Trophoblast cell (in vitro differentiated cells and primary cell): ENCODE results near the gene SSH2.

Source experiments
- DNase-seq, 2 donors: peaks; one replicate each; pipeline ENCODE4 v3.0.0-alpha.2; 2016
- H2AFZ ChIP-seq: 2 replicates; pipeline ENCODE4 v1.6.1; 2013; ENCODE audit warnings: low read length, moderate library complexity, mild to moderate bottlenecking; ENCODE audit not compliant: insufficient read depth, poor library complexity
- H2AK5ac ChIP-seq: 2 replicates; pipeline ENCODE4 v1.6.1; 2013; ENCODE audit warnings: mild to moderate bottlenecking, low read length
- H2BK120ac ChIP-seq: 2 replicates; pipeline ENCODE4 v1.6.1; 2013; ENCODE audit warnings: low read length, mild to moderate bottlenecking, moderate library complexity; ENCODE audit not compliant: insufficient read depth, poor library complexity
- H2BK12ac ChIP-seq: 2 replicates; pipeline ENCODE4 v1.6.1; 2013; ENCODE audit warnings: mild to moderate bottlenecking, low read length, moderate library complexity
- H2BK5ac ChIP-seq: 2 replicates; pipeline ENCODE4 v1.6.1; 2013; ENCODE audit warnings: low read length, low read depth, moderate library complexity, mild to moderate bottlenecking; ENCODE audit not compliant: poor library complexity
- H3K14ac ChIP-seq: 2 replicates; pipeline ENCODE4 v1.6.1; 2013; ENCODE audit warnings: mild to moderate bottlenecking, low read length
- H3K18ac ChIP-seq: 2 replicates; pipeline ENCODE4 v1.6.1; 2013; ENCODE audit warnings: mild to moderate bottlenecking, low read length
- H3K23ac ChIP-seq: 2 replicates; pipeline ENCODE4 v1.6.1; 2013; ENCODE audit warnings: low read length
- H3K27ac ChIP-seq: 2 replicates; pipeline ENCODE4 v1.5.1; 2013; ENCODE audit warnings: low read depth, mild to moderate bottlenecking, inconsistent platforms, low read length, moderate library complexity
- H3K27me3 ChIP-seq: 2 replicates; pipeline ENCODE4 v1.6.1; 2013; ENCODE audit warnings: inconsistent platforms, mild to moderate bottlenecking, low read length, moderate library complexity; ENCODE audit not compliant: insufficient read depth
- H3K36me3 ChIP-seq, 2 experiments: 1 replicate in 1 of 2; 2 replicates in 1 of 2; pipeline ENCODE4 v1.6.1; 2013; ENCODE audit warnings: low read length in 2 of 2, mild to moderate bottlenecking in 2 of 2, moderate library complexity in 1 of 2; ENCODE audit not compliant: insufficient read depth in 2 of 2, control insufficient read depth in 1 of 2
- H3K4ac ChIP-seq: 2 replicates; pipeline ENCODE4 v1.6.1; 2013; ENCODE audit warnings: low read depth, mild to moderate bottlenecking, low read length, moderate library complexity
- H3K4me1 ChIP-seq, 2 experiments: 1 replicate in 1 of 2; 2 replicates in 1 of 2; pipeline ENCODE4 v1.6.1; 2013; ENCODE audit warnings: low read length in 2 of 2, mild to moderate bottlenecking in 2 of 2, moderate library complexity in 1 of 2; ENCODE audit not compliant: insufficient read depth in 2 of 2, control insufficient read depth in 1 of 2
- H3K4me2 ChIP-seq: 2 replicates; pipeline ENCODE4 v1.6.1; 2013; ENCODE audit warnings: inconsistent platforms, mild to moderate bottlenecking, low read length, moderate library complexity
- H3K4me3 ChIP-seq: 2 replicates; pipeline ENCODE4 v1.5.1; 2013; ENCODE audit warnings: mild to moderate bottlenecking, low read depth, low read length, inconsistent platforms
- H3K79me1 ChIP-seq: one replicate; pipeline ENCODE4 v1.6.1; 2013; ENCODE audit warnings: low read length
- H3K79me2 ChIP-seq: 2 replicates; pipeline ENCODE4 v1.6.1; 2013; ENCODE audit warnings: low read length, mild to moderate bottlenecking; ENCODE audit not compliant: control insufficient read depth, insufficient read depth, poor library complexity
- H3K9ac ChIP-seq: 2 replicates; pipeline ENCODE4 v1.6.1; 2013; ENCODE audit warnings: mild to moderate bottlenecking, low read length
- H3K9me3 ChIP-seq: 2 replicates; pipeline ENCODE4 v1.6.1; 2013; ENCODE audit warnings: low read depth, mild to moderate bottlenecking, control low read depth, inconsistent platforms, low read length; ENCODE audit not compliant: insufficient read depth
- H4K12ac ChIP-seq: 2 replicates; pipeline ENCODE4 v1.6.1; 2013; ENCODE audit warnings: low read depth, mild to moderate bottlenecking, low read length, moderate library complexity
- H4K8ac ChIP-seq: 2 replicates; pipeline ENCODE4 v1.6.1; 2013; ENCODE audit warnings: low read depth, mild to moderate bottlenecking, low read length, moderate library complexity
- H4K91ac ChIP-seq: one replicate; pipeline ENCODE4 v1.6.1; 2013; ENCODE audit warnings: low read depth, mild to moderate bottlenecking, low read length, moderate library complexity
- WGBS: extraction: QIAGEN DNeasy Blood & Tissue Kit; methylation state at CpG from one replicate; pipeline ENCODE4 v1.1.7; 2013; ENCODE audit warnings: missing lambda C conversion rate; ENCODE audit not compliant: insufficient read length, insufficient coverage; ENCODE audit errors: extremely low coverage; 5-methylcytosine and 5-hydroxymethylcytosine counted together

Gene SSH2

GRCh38 chr17:29597361-29598172, 332.5 kb downstream of the SSH2 start:
- H3K9me3 ChIP-seq, result no peaks in the 10 kb centered on the region
- H2AK5ac ChIP-seq, result no peak overlapping the region

GRCh38 chr17:29596811-29597210, 333.2 kb downstream of the SSH2 start:
- Histone ChIP-seq H3K4me1 (peaks cover 13% of the 10 kb centered on the region in 2 experiments), H2BK5ac (no peak overlapping the region), H3K79me2 (no peaks in the 10 kb centered on the region), H3K4me3 (no peak overlapping the region), H2BK120ac (no peak overlapping the region), H3K18ac (no peak overlapping the region), H3K27ac (no peak overlapping the region), H4K12ac (no peak overlapping the region), H3K36me3 (no peaks in the 10 kb centered on the region), H4K8ac (no peak overlapping the region), H2BK12ac (no peak overlapping the region), H2AFZ (no peak overlapping the region), H3K4ac (no peak overlapping the region), H3K9ac (no peak overlapping the region), H2AK5ac (no peak overlapping the region), H3K79me1 (no peaks in the 10 kb centered on the region), H3K9me3 (no peaks in the 10 kb centered on the region), H3K23ac (no peak overlapping the region), H3K14ac (no peak overlapping the region), H3K4me2 (no peak overlapping the region), H4K91ac (no peak overlapping the region), H3K27me3 (peaks cover 9% of the 10 kb centered on the region)
- WGBS, result no CpG with 5 or more reads among the region's 9 CpGs
- no peak for DNase-seq

More at GRCh38 chr17:29597361-29598172, 332.5 kb downstream of the SSH2 start:
- no peak overlapping the region for H2BK5ac ChIP-seq
- no peak overlapping the region for H3K23ac ChIP-seq
- no peak overlapping the region for H4K91ac ChIP-seq
- H4K8ac ChIP-seq, result no peak overlapping the region
- H3K4me3 ChIP-seq, result no peak overlapping the region
- H3K4me1 ChIP-seq, result peaks cover 6 to 8% of the 10 kb centered on the region in 2 experiments
- H3K4ac ChIP-seq, result no peak overlapping the region
- peaks cover 9% of the 10 kb centered on the region for H3K27me3 ChIP-seq
- H2AFZ ChIP-seq, result no peak overlapping the region
- no peak overlapping the region for H3K9ac ChIP-seq
- no peak overlapping the region for H4K12ac ChIP-seq
- no CpG with 5 or more reads among the region's 13 CpGs for WGBS
- H3K14ac ChIP-seq, result no peak overlapping the region
- H2BK120ac ChIP-seq, result no peak overlapping the region
- no peak overlapping the region for H3K18ac ChIP-seq
- no peak for DNase-seq
- H2BK12ac ChIP-seq, result no peak overlapping the region
- H3K27ac ChIP-seq, result no peak overlapping the region
- no peaks in the 10 kb centered on the region for H3K79me2 ChIP-seq
- H3K4me2 ChIP-seq, result no peak overlapping the region
- no peaks in the 10 kb centered on the region for H3K36me3 ChIP-seq
- no peaks in the 10 kb centered on the region for H3K79me1 ChIP-seq

- no peak overlapping the region for H3K4me3 ChIP-seq
- no peak overlapping the region for H3K27ac ChIP-seq
- H3K9ac ChIP-seq, result no peak overlapping the region
- H3K79me1 ChIP-seq, result peaks cover under 1% of the 10 kb centered on the region
- H3K36me3 ChIP-seq, result no peaks in the 10 kb centered on the region
- H2AFZ ChIP-seq, result no peak overlapping the region
- no peak overlapping the region for H4K8ac ChIP-seq
- H2AK5ac ChIP-seq, result no peak overlapping the region
- H2BK5ac ChIP-seq, result no peak overlapping the region
- H3K79me2 ChIP-seq, result no peaks in the 10 kb centered on the region
- no peak overlapping the region for H3K14ac ChIP-seq
- no peak overlapping the region for H3K23ac ChIP-seq
- H3K27me3 ChIP-seq, result peaks cover 9% of the 10 kb centered on the region
- no peak overlapping the region for H3K4me2 ChIP-seq
- H3K4me1 ChIP-seq, result peaks cover 14 to 16% of the 10 kb centered on the region in 2 experiments
- no CpG with 5 or more reads among the region's 12 CpGs for WGBS
- no peak overlapping the region for H3K4ac ChIP-seq
- no peaks in the 10 kb centered on the region for H3K9me3 ChIP-seq
- H2BK12ac ChIP-seq, result no peak overlapping the region
- H2BK120ac ChIP-seq, result no peak overlapping the region
- no peak overlapping the region for H3K18ac ChIP-seq
- no peak overlapping the region for H4K12ac ChIP-seq
- no peak overlapping the region for H4K91ac ChIP-seq
- DNase-seq, result no peak
Measured at GRCh38 chr17:29595943-29596774, 333.9 kb downstream of the SSH2 start.

GRCh38 chr17:29595107-29595942, 334.7 kb downstream of the SSH2 start:
- no peak overlapping the region for H3K18ac ChIP-seq
- no peak overlapping the region for H2BK120ac ChIP-seq
- no peak overlapping the region for H2AFZ ChIP-seq
- H3K27ac ChIP-seq, result no peak overlapping the region
- no peaks in the 10 kb centered on the region for H3K36me3 ChIP-seq
- H3K14ac ChIP-seq, result no peak overlapping the region
- peaks cover 2% of the 10 kb centered on the region for H3K79me1 ChIP-seq
- no peak overlapping the region for H3K4me2 ChIP-seq
- no peak overlapping the region for H3K4me3 ChIP-seq
- no peak overlapping the region for H4K12ac ChIP-seq
- H3K27me3 ChIP-seq, result peaks cover 9% of the 10 kb centered on the region
- H2AK5ac ChIP-seq, result no peak overlapping the region
- H4K91ac ChIP-seq, result no peak overlapping the region
- no peak overlapping the region for H2BK12ac ChIP-seq
- no peak overlapping the region for H3K9ac ChIP-seq
- no peak overlapping the region for H2BK5ac ChIP-seq
- no peaks in the 10 kb centered on the region for H3K79me2 ChIP-seq
- WGBS, result no CpG with 5 or more reads among the region's 7 CpGs
- peaks cover 20 to 21% of the 10 kb centered on the region in 2 experiments for H3K4me1 ChIP-seq
- H4K8ac ChIP-seq, result no peak overlapping the region
- no peak overlapping the region for H3K23ac ChIP-seq
- DNase-seq, result no peak
- H3K4ac ChIP-seq, result no peak overlapping the region
- no peaks in the 10 kb centered on the region for H3K9me3 ChIP-seq
